HG02840 (cell line): Measurements from ENCODE around the gene PCDHGB4.
"Not testable (repeated sequence)": the region's sequence is repeated elsewhere in the genome, so short reads cannot be mapped to it uniquely, and the experiment has no call there.

ENCODE experiments used
- ATAC-seq: cut with Tn5 transposase; IDR thresholded peaks from one replicate; pipeline ENCODE4 v1.9.1; 2021; ENCODE audit warnings: mild to moderate bottlenecking, moderate library complexity, moderate number of reproducible peaks; ENCODE audit not compliant: unreplicated experiment, low FRiP score

Gene PCDHGB4

GRCh38 chr5:141366016-141366896 lies 21.2 kb upstream of the PCDHGB4 start:
- no peak for ATAC-seq

GRCh38 chr5:141369994-141370848 lies 17.3 kb upstream of the PCDHGB4 start, which contains the start of gene PCDHGB3:
Gene PCDHGB3, plus strand, starts transcription at chr5:141370242. Its CDS starts 153 bp downstream, at chr5:141370395.
- no peak for ATAC-seq

GRCh38 chr5:141371572-141372475 lies 15.7 kb upstream of the PCDHGB4 start:
- ATAC-seq: no peak

DNA sequence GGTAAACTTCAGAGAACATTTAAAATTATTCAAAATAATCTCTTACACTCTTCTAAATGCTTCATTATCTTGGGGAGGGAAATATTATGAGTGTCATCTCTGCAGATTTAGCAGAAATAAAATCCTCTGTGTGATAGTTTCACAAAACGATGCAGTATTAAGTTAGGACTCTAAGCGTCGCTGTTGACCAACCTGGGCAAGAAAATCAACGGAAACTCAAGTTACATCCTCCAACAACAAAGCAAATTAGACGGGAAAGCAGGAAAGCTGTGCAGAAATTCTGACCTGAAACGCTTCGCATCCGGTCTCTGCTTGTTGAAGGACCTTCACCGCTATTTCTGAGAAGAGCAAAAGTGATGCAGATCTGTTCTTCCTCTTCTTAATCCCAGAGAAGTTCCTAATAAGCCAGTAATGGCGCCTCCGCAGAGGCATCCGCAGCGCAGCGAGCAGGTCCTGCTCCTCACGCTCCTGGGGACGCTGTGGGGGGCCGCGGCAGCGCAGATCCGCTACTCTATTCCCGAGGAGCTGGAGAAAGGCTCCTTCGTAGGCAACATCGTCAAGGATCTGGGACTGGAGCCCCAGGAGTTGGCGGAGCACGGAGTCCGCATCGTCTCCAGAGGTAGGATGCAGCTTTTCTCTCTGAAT lies 13.7 kb upstream of the PCDHGB4 start, which contains the start of gene PCDHGA6:
TSS of gene PCDHGA6 (plus strand) at position 219 of the 645 bp plus-strand sequence. CDS start at position 412, 193 bp downstream.
- ATAC-seq: no peak

- no peak for ATAC-seq
These were observed 12.9 kb upstream of the PCDHGB4 start for GRCh38 chr5:141374627-141375026.

GRCh38 chr5:141375444-141376155 lies 11.9 kb upstream of the PCDHGB4 start:
- ATAC-seq: not testable (repeated sequence)

- no peak for ATAC-seq
These were observed 4.8 kb upstream of the PCDHGB4 start, which contains the start of gene PCDHGA7 for GRCh38 chr5:141382469-141383294. Gene PCDHGA7, plus strand, starts transcription at chr5:141382742. Its CDS starts 158 bp downstream, at chr5:141382900.

GRCh38 chr5:141383345-141383744 lies 4.2 kb upstream of the PCDHGB4 start:
- ATAC-seq: no peak

DNA sequence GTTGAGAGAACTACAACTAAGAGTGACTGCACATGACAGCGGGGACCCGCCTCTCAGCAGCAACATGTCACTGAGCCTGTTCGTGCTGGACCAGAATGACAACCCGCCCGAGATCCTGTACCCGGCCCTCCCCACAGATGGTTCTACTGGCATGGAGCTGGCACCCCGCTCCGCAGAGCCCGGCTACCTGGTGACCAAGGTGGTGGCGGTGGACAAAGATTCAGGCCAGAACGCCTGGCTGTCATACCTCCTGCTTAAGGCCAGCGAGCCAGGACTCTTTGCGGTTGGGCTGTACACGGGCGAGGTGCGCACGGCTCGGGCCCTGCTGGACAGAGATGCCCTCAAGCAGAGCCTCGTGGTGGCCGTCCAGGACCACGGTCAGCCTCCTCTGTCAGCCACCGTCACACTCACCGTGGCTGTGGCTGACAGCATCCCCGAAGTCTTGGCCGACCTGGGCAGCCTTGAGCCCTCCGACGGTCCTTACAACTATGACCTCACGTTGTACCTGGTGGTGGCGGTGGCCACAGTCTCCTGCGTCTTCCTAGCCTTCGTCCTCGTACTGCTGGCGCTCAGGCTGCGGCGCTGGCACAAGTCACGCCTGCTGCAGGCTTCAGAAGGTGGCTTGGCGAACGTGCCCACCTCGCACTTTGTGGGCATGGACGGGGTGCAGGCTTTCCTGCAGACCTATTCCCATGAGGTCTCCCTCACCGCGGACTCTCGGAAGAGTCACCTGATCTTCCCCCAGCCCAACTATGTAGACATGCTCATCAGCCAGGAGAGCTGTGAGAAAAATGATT lies 2.8 kb upstream of the PCDHGB4 start:
- no peak for ATAC-seq

DNA sequence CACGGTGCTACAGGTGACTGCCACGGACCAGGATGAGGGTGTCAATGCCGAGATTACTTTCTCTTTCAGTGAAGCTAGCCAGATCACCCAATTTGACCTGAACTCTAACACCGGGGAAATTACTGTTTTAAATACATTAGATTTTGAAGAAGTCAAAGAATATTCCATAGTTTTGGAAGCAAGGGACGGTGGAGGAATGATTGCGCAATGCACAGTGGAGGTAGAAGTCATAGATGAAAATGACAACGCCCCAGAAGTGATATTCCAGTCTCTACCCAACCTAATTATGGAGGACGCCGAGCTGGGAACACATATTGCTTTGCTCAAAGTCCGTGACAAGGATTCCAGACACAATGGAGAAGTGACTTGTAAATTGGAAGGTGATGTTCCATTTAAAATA lies 1.2 kb downstream of the PCDHGB4 start:
- no peak for ATAC-seq

- ATAC-seq: no peak
These were observed 1.9 kb downstream of the PCDHGB4 start for GRCh38 chr5:141389153-141390042.

- ATAC-seq: no peak
These were observed 5.1 kb downstream of the PCDHGB4 start, which contains the start of gene PCDHGA8 for GRCh38 chr5:141392429-141393198. Gene PCDHGA8, plus strand, starts transcription at chr5:141392633. Its CDS starts 181 bp downstream, at chr5:141392814.

GRCh38 chr5:141393267-141393666 lies 5.8 kb downstream of the PCDHGB4 start:
- no peak for ATAC-seq

- not testable (repeated sequence) for ATAC-seq
These were observed 7.1 kb downstream of the PCDHGB4 start for GRCh38 chr5:141394401-141395187.
